HEK293 (cell line): ENCODE measurements around the gene HEATR5B.

Experiments used
- ATF2 ChIP-seq: fragments of 450-650 bp; formaldehyde crosslinking; IDR thresholded peaks from 2 replicates; pipeline ENCODE4 v1.5.1; 2016; ENCODE audit warnings: missing biosample characterization, missing genetic modification characterization, low read depth
- CTCF ChIP-seq: fragments of 450-650 bp; formaldehyde crosslinking; IDR thresholded peaks from 2 replicates; pipeline ENCODE4 v1.5.1; 2016; ENCODE audit warnings: missing biosample characterization, missing genetic modification characterization
- GFI1B ChIP-seq: fragments of 450-650 bp; formaldehyde crosslinking; IDR thresholded peaks from 2 replicates; pipeline ENCODE4 v1.5.1; 2016; ENCODE audit warnings: missing biosample characterization, missing genetic modification characterization
- PATZ1 ChIP-seq: fragments of 450-650 bp; formaldehyde crosslinking; IDR thresholded peaks from 2 replicates; pipeline ENCODE4 v1.5.1; 2016; ENCODE audit warnings: missing biosample characterization, missing genetic modification characterization
- PRDM10 ChIP-seq: fragments of 450-650 bp; formaldehyde crosslinking; IDR thresholded peaks from 2 replicates; pipeline ENCODE4 v1.5.1; 2016; ENCODE audit warnings: missing biosample characterization, missing genetic modification characterization
- REST ChIP-seq: fragments of 450-650 bp; formaldehyde crosslinking; IDR thresholded peaks from 2 replicates; pipeline ENCODE4 v1.5.1; 2016; ENCODE audit warnings: missing biosample characterization, missing genetic modification characterization
- TCF7L2 ChIP-seq: IDR thresholded peaks from 2 replicates; pipeline ENCODE4 v1.6.1; 2011; ENCODE audit warnings: low read depth, mild to moderate bottlenecking, inconsistent platforms, low read length, moderate library complexity, borderline replicate concordance
- ZBTB7A ChIP-seq: fragments of 450-650 bp; formaldehyde crosslinking; IDR thresholded peaks from 2 replicates; pipeline ENCODE4 v1.5.1; 2016; ENCODE audit warnings: low read depth, missing biosample characterization, missing genetic modification characterization
- ZEB2 ChIP-seq: fragments of 450-650 bp; formaldehyde crosslinking; IDR thresholded peaks from 2 replicates; pipeline ENCODE4 v1.5.1; 2016; ENCODE audit warnings: missing biosample characterization, missing genetic modification characterization
- ZNF174 ChIP-seq: fragments of 450-650 bp; formaldehyde crosslinking; IDR thresholded peaks from 2 replicates; pipeline ENCODE4 v1.5.0; 2017; ENCODE audit warnings: missing biosample characterization, mild to moderate bottlenecking, missing genetic modification characterization
- ZNF24 ChIP-seq: fragments of 450-650 bp; formaldehyde crosslinking; IDR thresholded peaks from 2 replicates; pipeline ENCODE4 v1.5.1; 2016; ENCODE audit warnings: missing biosample characterization, missing genetic modification characterization
- ZNF335 ChIP-seq: fragments of 450-650 bp; formaldehyde crosslinking; conservative IDR thresholded peaks from 2 replicates; pipeline ENCODE4 v1.5.1; 2016; ENCODE audit warnings: missing biosample characterization, missing genetic modification characterization
- ZNF76 ChIP-seq: fragments of 450-650 bp; formaldehyde crosslinking; IDR thresholded peaks from 2 replicates; pipeline ENCODE4; 2016; ENCODE audit warnings: low read depth, missing biosample characterization, missing genetic modification characterization, borderline replicate concordance

GRCh38 chr2:36954977-36955607 lies 129.1 kb downstream of the HEATR5B start:
- no peak for TF ChIP-seq PATZ1
- TF ChIP-seq ZBTB7A (tag by site-specific recombination) = no peak
- no peak for TF ChIP-seq CTCF (tag by site-specific recombination)
- TF ChIP-seq REST (tag by site-specific recombination) = no peak
- TF ChIP-seq ZEB2 (tag by site-specific recombination) = no peak
- no peak for TF ChIP-seq TCF7L2
- no peak for TF ChIP-seq ZNF24
- TF ChIP-seq ZNF335 (tag by site-specific recombination) = no peak
- TF ChIP-seq ATF2 (tag by site-specific recombination) = no peak
- no peak for TF ChIP-seq ZNF174 (tag by site-specific recombination)
- TF ChIP-seq ZNF76 (tag by site-specific recombination) = no peak
- TF ChIP-seq PRDM10 (tag by site-specific recombination) = no peak
- no peak for TF ChIP-seq GFI1B (tag by site-specific recombination)
